ENCODE data around the gene RPL38.

Gene RPL38

DNA sequence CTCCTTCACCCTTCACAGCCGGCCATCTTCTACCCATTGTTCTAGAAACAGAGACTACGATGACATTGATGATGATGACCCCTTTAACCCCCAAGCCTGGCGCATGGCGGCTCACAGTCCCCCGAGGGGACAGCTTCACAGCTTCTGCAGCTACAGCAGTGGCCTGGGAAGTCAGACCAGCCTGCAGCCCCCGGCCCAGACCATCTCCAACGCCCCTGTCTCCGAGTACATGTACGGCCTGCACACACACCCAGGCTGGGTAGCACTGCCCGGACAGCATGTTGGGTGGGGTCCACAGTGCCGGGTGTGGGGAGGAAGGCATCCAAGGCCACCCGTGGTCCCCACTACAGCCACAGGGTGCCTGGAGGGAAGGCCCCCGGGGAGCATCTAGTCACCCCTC, 49.6 kb downstream of the RPL38 start:
- TF ChIP-seq, protein P1, sequence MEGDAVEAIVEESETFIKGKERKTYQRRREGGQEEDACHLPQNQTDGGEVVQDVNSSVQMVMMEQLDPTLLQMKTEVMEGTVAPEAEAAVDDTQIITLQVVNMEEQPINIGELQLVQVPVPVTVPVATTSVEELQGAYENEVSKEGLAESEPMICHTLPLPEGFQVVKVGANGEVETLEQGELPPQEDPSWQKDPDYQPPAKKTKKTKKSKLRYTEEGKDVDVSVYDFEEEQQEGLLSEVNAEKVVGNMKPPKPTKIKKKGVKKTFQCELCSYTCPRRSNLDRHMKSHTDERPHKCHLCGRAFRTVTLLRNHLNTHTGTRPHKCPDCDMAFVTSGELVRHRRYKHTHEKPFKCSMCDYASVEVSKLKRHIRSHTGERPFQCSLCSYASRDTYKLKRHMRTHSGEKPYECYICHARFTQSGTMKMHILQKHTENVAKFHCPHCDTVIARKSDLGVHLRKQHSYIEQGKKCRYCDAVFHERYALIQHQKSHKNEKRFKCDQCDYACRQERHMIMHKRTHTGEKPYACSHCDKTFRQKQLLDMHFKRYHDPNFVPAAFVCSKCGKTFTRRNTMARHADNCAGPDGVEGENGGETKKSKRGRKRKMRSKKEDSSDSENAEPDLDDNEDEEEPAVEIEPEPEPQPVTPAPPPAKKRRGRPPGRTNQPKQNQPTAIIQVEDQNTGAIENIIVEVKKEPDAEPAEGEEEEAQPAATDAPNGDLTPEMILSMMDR (IDR thresholded peaks at IDR 0.05; ENCODE audit: insufficient read depth, low read depth, low read length, missing control alignments) = no peak
- H3K4me3 ChIP-seq (ENCODE audit: low read depth, low read length) = no peak overlapping the region
- no peak for DNase-seq (ENCODE audit: low read depth)

DNA sequence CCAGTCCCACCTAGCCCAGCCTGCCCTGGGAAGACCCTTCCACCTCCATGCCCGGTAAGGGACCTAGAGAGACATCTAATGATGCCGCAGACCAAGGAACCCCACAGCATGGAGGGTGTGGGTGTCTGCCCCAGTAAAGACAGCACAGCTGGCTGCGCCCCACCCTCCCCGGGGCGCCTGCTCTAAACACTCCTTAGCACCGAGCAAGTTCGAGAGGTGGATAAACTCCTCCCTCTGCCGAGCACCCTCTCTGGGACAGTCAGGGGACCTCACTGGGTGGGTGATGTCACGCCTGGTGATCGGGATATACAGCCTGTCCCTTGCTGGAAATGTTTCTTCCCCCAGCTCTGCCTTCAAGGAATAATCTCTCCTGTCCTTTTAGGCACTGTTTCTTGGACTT, 53.8 kb downstream of the RPL38 start:
- no peak for DNase-seq (ENCODE audit: low read depth)
- H3K4me3 ChIP-seq (ENCODE audit: low read depth, low read length) = no peak overlapping the region
- TF ChIP-seq, protein P1 (IDR thresholded peaks at IDR 0.05; ENCODE audit: insufficient read depth, low read depth, low read length, missing control alignments) = no peak

DNA sequence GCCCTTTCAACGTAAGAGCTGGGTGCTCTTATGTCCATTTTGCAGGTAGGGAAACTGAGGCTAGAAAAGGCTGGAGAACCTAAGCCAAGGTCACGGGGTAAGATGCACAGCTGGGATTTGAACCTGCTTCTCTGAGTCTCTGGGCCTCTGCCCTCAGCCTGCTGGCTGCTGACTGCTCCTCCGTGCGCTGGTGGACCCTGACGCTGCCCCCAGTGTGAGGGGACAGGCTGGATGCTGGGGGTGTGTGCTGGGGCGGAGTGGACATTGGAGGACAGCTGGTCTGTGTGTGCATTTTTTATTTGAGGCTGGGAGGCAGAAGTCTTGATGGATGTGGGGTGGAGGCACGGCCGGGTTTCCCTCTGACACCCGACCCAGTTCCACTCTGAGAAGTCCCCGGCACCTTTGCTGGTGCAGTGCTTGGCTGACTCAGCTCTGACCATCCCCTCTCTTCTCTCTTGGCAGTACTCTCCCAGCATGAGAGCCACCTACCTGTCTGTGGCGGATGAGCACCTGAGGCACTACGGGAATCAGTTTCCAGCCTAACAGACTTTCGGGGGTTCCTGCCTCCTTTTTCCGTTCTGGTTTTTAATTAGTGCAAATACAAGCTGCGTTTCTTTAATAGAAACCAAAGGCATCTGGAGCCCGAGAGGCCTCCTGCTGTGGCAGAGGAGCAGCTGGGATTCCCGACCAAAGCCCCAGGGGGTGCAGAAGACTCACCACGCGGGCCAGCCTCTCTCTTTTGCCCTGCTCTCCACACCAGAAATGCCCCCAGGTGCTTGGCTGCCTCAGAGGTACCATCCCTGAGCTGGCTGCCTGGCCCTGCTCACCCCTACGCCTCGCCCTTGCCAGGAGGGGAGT, 56.4 kb downstream of the RPL38 start:
- DNase-seq (ENCODE audit: low read depth) = no peak
- no peak overlapping the region for H3K4me3 ChIP-seq (ENCODE audit: low read depth, low read length)
- TF ChIP-seq, protein P1 (IDR thresholded peaks at IDR 0.05; ENCODE audit: insufficient read depth, low read depth, low read length, missing control alignments) = no peak
